ENCODE results near the gene CERCAM.
A peak's percentile ranks its signal among the peaks of the same experiment; 100 is the strongest.

Gene CERCAM

DNA sequence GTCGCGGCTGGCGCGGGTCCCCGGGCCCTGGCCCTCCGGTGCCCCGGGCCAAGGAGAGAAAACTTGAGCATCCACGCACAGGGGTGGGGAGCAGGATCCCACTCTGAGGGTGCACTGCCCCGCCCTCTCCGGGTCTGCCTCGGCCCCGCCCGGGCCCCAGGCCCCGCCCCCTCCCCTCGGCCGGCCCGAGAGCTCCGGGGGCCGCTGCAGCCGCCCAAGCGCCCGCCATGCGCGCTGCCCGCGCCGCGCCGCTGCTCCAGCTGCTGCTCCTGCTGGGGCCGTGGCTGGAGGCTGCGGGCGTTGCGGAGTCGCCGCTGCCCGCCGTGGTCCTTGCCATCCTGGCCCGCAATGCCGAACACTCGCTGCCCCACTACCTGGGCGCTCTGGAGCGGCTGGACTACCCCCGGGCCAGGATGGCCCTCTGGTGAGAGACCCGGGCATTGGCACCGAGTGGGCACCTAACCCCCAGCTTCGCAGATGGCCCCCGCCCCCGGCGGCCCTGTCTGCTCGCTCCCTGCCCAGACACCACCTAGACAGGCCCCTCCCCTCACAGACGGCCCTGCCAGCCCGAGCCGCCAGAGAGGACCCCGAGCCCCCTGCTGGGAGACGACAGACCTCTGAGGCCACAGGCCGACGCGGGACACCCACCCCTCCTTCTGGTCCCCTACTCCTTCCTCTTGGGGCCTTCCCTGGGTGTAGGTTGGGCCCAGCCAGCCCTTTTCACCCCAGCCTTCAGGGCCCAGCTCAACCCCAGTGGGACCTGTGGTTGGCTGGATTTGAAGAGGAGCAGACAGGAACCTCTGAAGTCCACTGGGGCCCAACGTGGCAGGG is at the start of gene CERCAM:
TSS of gene CERCAM (plus strand) at position 207 of the 831 bp plus-strand sequence. CDS start at position 228, 21 bp downstream.
- peak within 1 kb of the TSS; percentile 77 for H3K4me3 ChIP-seq (ENCODE audit: low read depth, low read length)
- no peak for DNase-seq (ENCODE audit: low read depth)
- TF ChIP-seq, protein P1, sequence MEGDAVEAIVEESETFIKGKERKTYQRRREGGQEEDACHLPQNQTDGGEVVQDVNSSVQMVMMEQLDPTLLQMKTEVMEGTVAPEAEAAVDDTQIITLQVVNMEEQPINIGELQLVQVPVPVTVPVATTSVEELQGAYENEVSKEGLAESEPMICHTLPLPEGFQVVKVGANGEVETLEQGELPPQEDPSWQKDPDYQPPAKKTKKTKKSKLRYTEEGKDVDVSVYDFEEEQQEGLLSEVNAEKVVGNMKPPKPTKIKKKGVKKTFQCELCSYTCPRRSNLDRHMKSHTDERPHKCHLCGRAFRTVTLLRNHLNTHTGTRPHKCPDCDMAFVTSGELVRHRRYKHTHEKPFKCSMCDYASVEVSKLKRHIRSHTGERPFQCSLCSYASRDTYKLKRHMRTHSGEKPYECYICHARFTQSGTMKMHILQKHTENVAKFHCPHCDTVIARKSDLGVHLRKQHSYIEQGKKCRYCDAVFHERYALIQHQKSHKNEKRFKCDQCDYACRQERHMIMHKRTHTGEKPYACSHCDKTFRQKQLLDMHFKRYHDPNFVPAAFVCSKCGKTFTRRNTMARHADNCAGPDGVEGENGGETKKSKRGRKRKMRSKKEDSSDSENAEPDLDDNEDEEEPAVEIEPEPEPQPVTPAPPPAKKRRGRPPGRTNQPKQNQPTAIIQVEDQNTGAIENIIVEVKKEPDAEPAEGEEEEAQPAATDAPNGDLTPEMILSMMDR (IDR thresholded peaks at IDR 0.05; ENCODE audit: low read depth, low read length, missing control alignments) = peak; percentile 4
- in situ Hi-C loops (cut with HindIII; ENCODE audit: low sequenced_read_pairs) = no loop called here

- in situ Hi-C loops (cut with HindIII; ENCODE audit: low sequenced_read_pairs) = no loop called here
- TF ChIP-seq, protein P1 (IDR thresholded peaks at IDR 0.05; ENCODE audit: low read depth, low read length, missing control alignments) = no peak
- DNase-seq (ENCODE audit: low read depth) = no peak
- peak overlapping the region; percentile 90 for H3K4me3 ChIP-seq (ENCODE audit: low read depth, low read length)
Observed at GRCh38 chr9:128371630-128372117, 49.0 kb upstream of the CERCAM start.

DNA sequence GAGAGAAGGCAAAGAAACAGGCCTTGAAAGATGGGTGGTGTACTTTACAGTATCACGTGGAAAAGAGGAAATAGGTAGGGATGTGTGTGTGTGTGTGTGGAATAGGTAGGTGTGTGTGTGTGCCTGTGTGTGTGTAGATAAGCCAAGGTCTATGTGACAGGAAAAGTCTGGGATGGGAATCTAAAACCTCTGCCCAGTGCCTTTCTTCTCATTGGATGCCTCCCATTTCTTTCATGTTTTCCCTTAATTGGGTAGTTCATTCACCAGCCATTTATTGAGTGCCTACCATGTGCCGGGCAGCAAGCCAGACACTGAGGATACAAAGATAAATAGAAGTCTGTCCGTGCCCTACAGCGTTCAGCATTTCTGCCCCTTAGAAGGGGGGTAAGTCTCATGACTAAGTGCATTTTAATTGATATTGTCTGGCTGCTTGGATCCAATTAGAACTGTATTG is 48.4 kb upstream of the CERCAM start:
- in situ Hi-C loops (cut with HindIII; ENCODE audit: low sequenced_read_pairs) = no loop called here
- peak overlapping the region; percentile 90 for H3K4me3 ChIP-seq (ENCODE audit: low read depth, low read length)
- TF ChIP-seq, protein P1 (IDR thresholded peaks at IDR 0.05; ENCODE audit: low read depth, low read length, missing control alignments) = no peak
- DNase-seq (ENCODE audit: low read depth) = no peak

DNA sequence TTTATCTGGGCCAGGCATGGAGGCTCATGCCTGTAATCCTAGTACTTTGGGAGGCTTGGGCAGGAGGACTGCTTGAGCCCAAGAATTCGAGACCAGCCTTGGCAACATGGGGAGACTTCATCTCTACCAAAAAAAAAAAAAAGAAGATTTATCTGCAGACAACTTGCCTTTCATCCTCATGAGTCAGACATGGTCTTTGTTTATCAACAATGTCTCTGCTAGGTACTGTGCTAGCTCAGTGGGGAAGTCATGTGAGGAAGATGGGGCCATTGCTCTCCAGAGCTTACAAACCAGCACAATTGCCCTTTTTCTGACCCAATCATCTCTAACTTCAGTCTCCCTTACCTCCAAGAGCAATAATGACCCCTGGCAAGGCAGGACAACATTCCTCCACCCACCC is 47.9 kb upstream of the CERCAM start:
- TF ChIP-seq, protein P1 (IDR thresholded peaks at IDR 0.05; ENCODE audit: low read depth, low read length, missing control alignments) = no peak
- DNase-seq (ENCODE audit: low read depth) = no peak
- H3K4me3 ChIP-seq (ENCODE audit: low read depth, low read length) = no peak overlapping the region
- in situ Hi-C loops (cut with HindIII; ENCODE audit: low sequenced_read_pairs) = no loop called here

DNA sequence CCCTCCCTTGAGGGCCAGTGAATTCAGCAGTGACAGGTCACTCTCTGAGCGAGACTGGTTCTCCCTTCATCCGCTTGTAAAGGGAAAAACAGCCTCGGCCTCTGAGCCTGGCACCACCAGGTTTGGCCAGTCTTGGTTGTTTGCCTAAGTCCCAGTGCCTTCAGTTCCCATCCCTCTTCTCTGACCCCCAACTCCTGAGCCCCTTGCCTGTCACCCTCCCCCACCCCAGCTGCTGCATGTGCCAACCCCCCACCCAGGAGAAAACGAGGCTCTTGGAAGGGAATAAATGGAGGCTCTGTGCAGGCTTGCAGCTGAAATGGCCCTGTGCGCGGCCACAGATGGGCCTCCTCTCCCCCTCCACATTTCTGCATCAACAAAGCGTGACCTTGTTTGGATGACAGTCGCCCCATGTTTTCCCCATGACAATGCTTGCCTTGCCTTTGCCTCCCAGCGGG is 46.4 kb upstream of the CERCAM start:
- TF ChIP-seq, protein P1 (IDR thresholded peaks at IDR 0.05; ENCODE audit: low read depth, low read length, missing control alignments) = no peak
- DNase-seq (ENCODE audit: low read depth) = no peak
- in situ Hi-C loops (cut with HindIII; ENCODE audit: low sequenced_read_pairs) = no loop called here
- no peak overlapping the region for H3K4me3 ChIP-seq (ENCODE audit: low read depth, low read length)

- in situ Hi-C loops (cut with HindIII; ENCODE audit: low sequenced_read_pairs) = no loop called here
- H3K4me3 ChIP-seq (ENCODE audit: low read depth, low read length) = no peak overlapping the region
- TF ChIP-seq, protein P1 (IDR thresholded peaks at IDR 0.05; ENCODE audit: low read depth, low read length, missing control alignments) = no peak
- no peak for DNase-seq (ENCODE audit: low read depth)
Observed at GRCh38 chr9:128375865-128376264, 44.8 kb upstream of the CERCAM start.
